Pancreas (tissue), 10 donors: Measurements from ENCODE around the gene IRGC. TPM values are rescaled to one million over a fixed set of nuclear protein-coding genes. Genes with fewer than 3 reads are reported as not detected.

Experiments
- ATAC-seq, 4 donors: fragments of 200-7000 bp; cut with Tn5 transposase; one replicate each; pipeline versions ENCODE4 v1.8.0 to v1.9.1; 2020; ENCODE audit warnings: mild to moderate bottlenecking in 4 of 4, moderate library complexity in 4 of 4
- DNase-seq, 6 donors: peaks; one replicate each; pipeline ENCODE4 v3.0.0-alpha.2; 2020
- FAIRE-seq: peaks from 2 replicates; lab custom pipeline; 2012; peaks lifted over from hg19 to GRCh38; lab: Jason Lieb, UNC
- H3K27ac ChIP-seq, 4 donors: fragments of 200-600 bp; sonication (generic); 1 replicate in 3 of 4; 2 replicates in 1 of 4; pipeline versions ENCODE4 v1.5.0 to v1.8.0; 2020
- H3K27me3 ChIP-seq, 4 donors: fragments of 200-600 bp; one replicate each; pipeline ENCODE4 v1.8.0; 2021
- H3K36me3 ChIP-seq, 3 donors: fragments of 200-600 bp; sonication (generic) in 1 of 3; one replicate each; pipeline versions ENCODE4 v1.5.0 to v1.8.0; 2020 to 2021
- H3K4me1 ChIP-seq, 3 donors: fragments of 200-600 bp; one replicate each; pipeline ENCODE4 v1.8.0; 2021
- H3K4me3 ChIP-seq, 4 donors: fragments of 200-600 bp; sonication (generic) in 2 of 4; one replicate each; pipeline versions ENCODE4 v1.5.0 to v1.8.0; 2020 to 2021
- H3K9me3 ChIP-seq, 4 donors: fragments of 200-600 bp; one replicate each; pipeline ENCODE4 v1.8.0; 2021
- WGBS, 2 donors: extraction: QIAGEN DNeasy Blood & Tissue Kit; methylation state at CpG; one replicate each; pipeline ENCODE4 v1.1.7; 2013; 5-methylcytosine and 5-hydroxymethylcytosine counted together
- intact Hi-C, 3 donors: fragments of 100-400 bp; cut with DNase I; formaldehyde crosslinking; loops; one replicate each; pipeline versions ENCODE4 v1.11.1 to v1.14.2; 2022
- polyA plus RNA-seq, 2 donors: library from polyadenylated mRNA; stranded (reverse); fragments of 200-250 nt; gene quantifications; one replicate each; pipeline ENCODE4 v1.2.3, GENCODE V29; 2013
- total RNA-seq, 6 donors: library from RNA; stranded (reverse); fragmentation: NEBNext Ultra II Directional in 4 of 6; extraction: Animal tissue kit (Norgen Biotek cat#: 25700) in 4 of 6; gene quantifications; one replicate each; pipeline versions ENCODE4 v1.2.1 to v1.2.4, GENCODE V29; 2021 to 2023
- TF ChIP-seq, protein P1 (sequence below), 4 donors: fragments of 200-600 bp; sonication (generic) in 3 of 4; IDR thresholded peaks; one replicate each; pipeline versions ENCODE4 v1.5.0 to v1.8.0; 2021; ENCODE audit warnings: antibody characterized with exemption in 4 of 4
- donor health status: healthy with polysubstance abuse.
- donor health status: DM: no; HTN: no; CAD: no; lungs with moderate emphysema.
- donor health status: DM: no; HTN: no; CAD: no.
- donor health status: control.
- donor health status: control.
- donor health status: Bipolar disorder and iron deficiency.
- donor health status: DM: yes; HTN: yes; CAD: no.
- donor health status: DM: no; HTN: no; CAD: no.
- donor health status: DM: no; HTN: no; CAD: no.
- donor health status: DM: yes; HTN: yes; CAD: no.

The IRGC gene
- total and polyA plus RNA-seq, 8 donors = not detected

- H3K27ac ChIP-seq = no peak overlapping the region
- no peaks in the 10 kb centered on the region for H3K27me3 ChIP-seq
- 63 to 77% methylated on average over 3 of the region's 3 CpGs for WGBS, 2 donors
- TF ChIP-seq, protein P1, sequence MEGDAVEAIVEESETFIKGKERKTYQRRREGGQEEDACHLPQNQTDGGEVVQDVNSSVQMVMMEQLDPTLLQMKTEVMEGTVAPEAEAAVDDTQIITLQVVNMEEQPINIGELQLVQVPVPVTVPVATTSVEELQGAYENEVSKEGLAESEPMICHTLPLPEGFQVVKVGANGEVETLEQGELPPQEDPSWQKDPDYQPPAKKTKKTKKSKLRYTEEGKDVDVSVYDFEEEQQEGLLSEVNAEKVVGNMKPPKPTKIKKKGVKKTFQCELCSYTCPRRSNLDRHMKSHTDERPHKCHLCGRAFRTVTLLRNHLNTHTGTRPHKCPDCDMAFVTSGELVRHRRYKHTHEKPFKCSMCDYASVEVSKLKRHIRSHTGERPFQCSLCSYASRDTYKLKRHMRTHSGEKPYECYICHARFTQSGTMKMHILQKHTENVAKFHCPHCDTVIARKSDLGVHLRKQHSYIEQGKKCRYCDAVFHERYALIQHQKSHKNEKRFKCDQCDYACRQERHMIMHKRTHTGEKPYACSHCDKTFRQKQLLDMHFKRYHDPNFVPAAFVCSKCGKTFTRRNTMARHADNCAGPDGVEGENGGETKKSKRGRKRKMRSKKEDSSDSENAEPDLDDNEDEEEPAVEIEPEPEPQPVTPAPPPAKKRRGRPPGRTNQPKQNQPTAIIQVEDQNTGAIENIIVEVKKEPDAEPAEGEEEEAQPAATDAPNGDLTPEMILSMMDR (IDR thresholded peaks at IDR 0.05) = no peak
- no peak for DNase-seq
- no peak for ATAC-seq
- no peaks in the 10 kb centered on the region for H3K9me3 ChIP-seq
- no peak overlapping the region for H3K4me3 ChIP-seq
- no peak for FAIRE-seq
- no peaks in the 10 kb centered on the region for H3K4me1 ChIP-seq
- no peaks in the 10 kb centered on the region for H3K36me3 ChIP-seq
- intact Hi-C loops = no loop called here
These were observed 25.0 kb upstream of the IRGC start for GRCh38 chr19:43690890-43691289.

- WGBS, 2 donors = 73 to 74% methylated on average over 5 of the region's 5 CpGs
- no peaks in the 10 kb centered on the region for H3K4me1 ChIP-seq
- ATAC-seq (no peak), DNase-seq (no peak), FAIRE-seq (no peak)
- intact Hi-C loops = no loop called here
- H3K9me3 ChIP-seq = no peaks in the 10 kb centered on the region
- H3K4me3 ChIP-seq = no peak overlapping the region
- H3K27me3 ChIP-seq = no peaks in the 10 kb centered on the region
- H3K27ac ChIP-seq = no peak overlapping the region
- TF ChIP-seq, protein P1 (IDR thresholded peaks at IDR 0.05) = no peak
- no peaks in the 10 kb centered on the region for H3K36me3 ChIP-seq
These were observed 24.1 kb upstream of the IRGC start for GRCh38 chr19:43691755-43692154.

- Histone ChIP-seq H3K4me1 (no peaks in the 10 kb centered on the region), H3K36me3 (no peaks in the 10 kb centered on the region), H3K4me3 (no peak overlapping the region), H3K27ac (no peak overlapping the region), H3K27me3 (no peaks in the 10 kb centered on the region), H3K9me3 (no peaks in the 10 kb centered on the region)
- DNase-seq (no peak), FAIRE-seq (no peak), ATAC-seq (no peak)
- TF ChIP-seq, protein P1 (IDR thresholded peaks at IDR 0.05) = no peak
- 48 to 60% methylated on average over 2 of the region's 2 CpGs for WGBS, 2 donors
- intact Hi-C loops = no loop called here
These were observed 23.5 kb upstream of the IRGC start for GRCh38 chr19:43692385-43692784.

DNA sequence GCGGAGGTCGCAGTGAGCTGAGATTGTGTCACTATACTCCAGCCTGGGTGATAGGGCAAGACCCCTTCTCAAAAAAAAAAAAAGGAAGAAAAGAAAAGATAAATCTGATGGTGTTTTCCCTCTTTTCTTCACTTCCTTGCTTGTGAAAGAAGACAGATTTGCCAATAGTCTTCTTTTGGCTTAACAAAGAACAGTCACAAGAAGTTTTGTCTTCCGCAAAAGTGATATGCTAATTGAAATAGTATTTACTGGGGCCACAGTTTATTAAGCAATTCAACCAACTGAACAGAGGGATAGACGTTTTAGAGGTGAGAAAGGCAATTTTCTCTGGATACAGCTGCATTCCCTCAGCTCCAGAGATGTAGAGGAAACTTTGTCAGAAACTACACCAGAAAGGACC, 23.0 kb upstream of the IRGC start:
- Histone ChIP-seq H3K36me3 (no peaks in the 10 kb centered on the region), H3K4me3 (no peak overlapping the region), H3K9me3 (no peaks in the 10 kb centered on the region), H3K27ac (no peak overlapping the region), H3K4me1 (no peaks in the 10 kb centered on the region), H3K27me3 (no peaks in the 10 kb centered on the region)
- FAIRE-seq (no peak), ATAC-seq (no peak), DNase-seq (no peak)
- intact Hi-C loops = no loop called here
- TF ChIP-seq, protein P1 (IDR thresholded peaks at IDR 0.05) = no peak
- 65 to 68% methylated on average over 4 of the region's 4 CpGs for WGBS, 2 donors

DNA sequence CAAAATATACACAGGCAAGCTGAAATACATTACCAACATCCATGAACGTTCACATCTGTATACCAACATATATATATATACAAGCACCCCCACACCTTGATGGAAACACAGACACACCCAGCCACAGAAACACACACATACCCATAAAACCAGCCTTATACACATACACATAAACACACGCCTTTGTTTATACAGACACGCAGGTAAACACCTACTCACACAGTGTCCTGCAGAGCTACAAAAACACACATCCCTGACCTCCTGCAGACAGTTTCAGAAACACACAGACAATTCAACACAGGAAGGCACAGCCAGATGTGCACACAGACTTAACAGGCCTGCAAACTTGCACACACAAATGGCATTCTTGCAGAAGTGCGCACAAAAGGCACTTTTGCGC, 21.3 kb upstream of the IRGC start:
- TF ChIP-seq, protein P1 (IDR thresholded peaks at IDR 0.05) = no peak
- ATAC-seq = no peak
- no peak for FAIRE-seq
- no peaks in the 10 kb centered on the region for H3K9me3 ChIP-seq
- 59 to 61% methylated on average over 5 of the region's 5 CpGs for WGBS, 2 donors
- intact Hi-C loops = no loop called here
- H3K4me1 ChIP-seq = no peaks in the 10 kb centered on the region
- peaks cover 0 to 3% (median 0%) of the 10 kb centered on the region in 4 donors for H3K27me3 ChIP-seq
- H3K27ac ChIP-seq = no peak overlapping the region
- no peaks in the 10 kb centered on the region for H3K36me3 ChIP-seq
- H3K4me3 ChIP-seq = no peak overlapping the region
- DNase-seq = no peak
